ENCODE measurements around the gene GFRAL.

GRCh38 chr6:55299286-55299985, 27.8 kb upstream of the GFRAL start:
- no peak for TF ChIP-seq POLR2AphosphoS5 (IDR thresholded peaks at IDR 0.05; ENCODE audit: low read depth, low read length)
- no peak for TF ChIP-seq REST (IDR thresholded peaks at IDR 0.05; ENCODE audit: insufficient read depth in 1 of 2, low read depth in 2 of 2, low read length in 1 of 2)
- TF ChIP-seq CTCF (IDR thresholded peaks at IDR 0.05) = no peak
- no peak for TF ChIP-seq SIN3A (IDR thresholded peaks at IDR 0.05; ENCODE audit: borderline replicate concordance, insufficient read depth, low read depth, low read length)
- no peak for TF ChIP-seq TCF7L2 (IDR thresholded peaks at IDR 0.05; ENCODE audit: low read depth, low read length)
